CD4-positive, alpha-beta T cell treated with Interleukin-6 at 100 ng/mL for 8 hours (primary cell): ENCODE measurements around the gene EPPIN.
A peak's percentile ranks its signal among the peaks of the same experiment; 100 is the strongest.
"Not testable (repeated sequence)": the region's sequence is repeated elsewhere in the genome, so short reads cannot be mapped to it uniquely, and the experiment has no call there.

Experiments used
- DNase-seq: peaks from one replicate; pipeline ENCODE4 v3.0.0-alpha.2; 2020; ENCODE audit warnings: mixed read lengths, low spot score

EPPIN gene

DNA sequence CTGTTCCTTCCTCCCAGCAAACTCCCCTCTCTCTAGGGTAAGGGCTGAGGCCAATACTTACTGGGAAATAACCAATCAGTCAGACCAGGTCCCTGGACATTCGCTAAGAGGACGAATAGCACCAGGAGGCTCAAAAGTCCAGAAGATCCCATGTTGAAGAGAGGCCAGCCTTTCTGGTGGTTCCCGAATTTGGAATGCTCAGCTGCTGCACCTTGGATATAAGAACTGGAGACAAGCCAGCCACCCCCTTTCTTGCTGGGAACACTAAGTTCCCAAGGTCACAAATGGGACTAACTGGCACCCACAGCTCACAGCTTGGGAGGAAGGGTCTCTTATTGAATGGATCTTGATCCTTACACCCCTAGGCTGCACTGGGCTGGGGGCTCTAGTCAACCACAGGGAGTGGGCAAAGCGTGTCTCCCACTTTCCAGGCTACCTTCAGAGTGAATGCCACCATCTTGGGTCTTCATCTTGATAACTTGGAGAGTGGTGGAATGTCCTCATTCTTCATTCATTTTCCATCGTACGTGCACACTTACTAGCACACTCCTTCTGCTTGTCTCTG is at the start of gene EPPIN:
Gene EPPIN, minus strand, starts transcription at position 196 of the 565 bp plus-strand sequence. Its CDS starts 44 bp downstream, at position 152.
- no peak for DNase-seq

DNA sequence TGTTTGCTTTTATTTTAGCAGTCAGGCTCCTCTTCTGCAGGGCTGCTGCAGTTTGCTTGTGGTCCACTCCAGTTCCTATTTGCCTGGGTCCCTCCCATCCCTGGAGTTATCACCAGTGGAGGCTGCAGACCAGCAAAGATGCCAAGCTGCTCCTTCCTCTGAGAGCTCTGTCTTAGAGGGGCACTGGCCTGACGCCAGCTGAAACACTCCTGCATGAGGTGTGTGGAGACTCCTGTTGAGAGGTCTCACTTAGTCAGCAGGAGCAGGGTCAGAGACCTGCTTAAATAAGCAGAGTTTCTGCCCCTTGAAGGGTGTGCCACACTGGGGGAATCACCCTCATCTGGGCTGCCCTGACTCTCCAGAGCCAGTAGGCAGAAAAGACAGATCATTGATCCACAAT is 48.0 kb upstream of the EPPIN start:
- DNase-seq, result no peak

GRCh38 chr20:45593498-45593897 is 46.3 kb upstream of the EPPIN start:
- no peak for DNase-seq

GRCh38 chr20:45592574-45593189 is 45.5 kb upstream of the EPPIN start:
- DNase-seq, result peak; percentile 5

DNA sequence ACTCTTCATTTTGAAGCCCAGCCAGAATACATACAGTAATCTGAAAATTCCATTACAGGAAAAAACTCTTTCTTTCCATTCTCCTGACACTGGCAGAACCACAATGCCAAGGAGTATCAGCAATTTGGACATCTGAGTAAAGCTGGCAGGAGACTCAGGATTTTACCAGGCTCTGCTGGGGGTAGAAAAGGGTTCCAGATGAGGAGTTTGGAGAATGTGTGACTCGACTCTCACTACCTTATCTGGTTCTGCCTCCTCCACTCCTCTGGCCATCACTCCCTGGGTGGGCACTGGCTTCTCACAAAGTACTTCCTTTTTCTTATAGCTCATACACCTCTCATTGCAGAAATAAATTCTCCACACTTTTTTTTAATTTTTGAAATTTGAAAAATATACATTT is 42.5 kb upstream of the EPPIN start:
- no peak for DNase-seq

DNA sequence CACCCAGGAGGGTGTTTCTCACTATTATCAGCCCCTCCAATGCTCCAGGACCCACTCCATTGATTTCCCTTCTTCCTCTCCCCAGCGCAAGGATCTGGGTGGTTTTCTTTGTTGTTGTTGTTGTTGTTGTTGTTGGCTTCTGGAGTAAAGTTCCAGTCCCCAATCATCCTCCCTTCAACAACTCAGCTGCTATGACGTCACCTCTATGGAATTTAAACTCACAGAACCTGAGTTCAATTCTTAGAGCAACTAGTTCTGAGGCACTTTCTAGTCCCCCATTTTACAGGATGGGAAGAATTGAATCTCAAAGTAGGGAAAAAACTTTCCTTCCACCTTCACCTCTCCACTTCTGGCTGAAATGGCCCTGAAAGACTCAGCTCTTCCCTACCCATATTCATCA is 41.6 kb upstream of the EPPIN start:
- DNase-seq, result no peak

GRCh38 chr20:45585986-45586385 is 38.8 kb upstream of the EPPIN start:
- DNase-seq, result not testable (repeated sequence)

GRCh38 chr20:45584294-45584693 is 37.1 kb upstream of the EPPIN start:
- not testable (repeated sequence) for DNase-seq

DNA sequence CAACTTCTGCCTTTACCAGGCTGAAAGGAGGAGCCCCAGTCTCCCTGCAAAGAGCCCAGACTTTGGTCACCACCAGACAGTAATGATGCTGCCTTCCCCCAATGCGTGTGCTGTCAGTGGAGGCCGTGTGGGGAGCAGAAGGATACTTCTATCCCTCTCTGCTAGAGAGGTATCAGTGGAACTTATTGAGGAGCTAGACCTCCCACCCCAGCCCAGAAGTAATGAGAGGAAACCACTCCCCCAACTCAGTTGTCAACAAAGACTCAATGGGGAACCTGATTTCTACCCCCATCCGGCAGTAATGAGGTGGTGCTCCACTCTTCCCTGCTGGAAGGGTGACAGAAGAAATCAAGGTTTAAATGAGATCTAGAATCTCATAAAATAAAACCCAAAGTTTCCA is 36.3 kb upstream of the EPPIN start:
- DNase-seq, result no peak

DNA sequence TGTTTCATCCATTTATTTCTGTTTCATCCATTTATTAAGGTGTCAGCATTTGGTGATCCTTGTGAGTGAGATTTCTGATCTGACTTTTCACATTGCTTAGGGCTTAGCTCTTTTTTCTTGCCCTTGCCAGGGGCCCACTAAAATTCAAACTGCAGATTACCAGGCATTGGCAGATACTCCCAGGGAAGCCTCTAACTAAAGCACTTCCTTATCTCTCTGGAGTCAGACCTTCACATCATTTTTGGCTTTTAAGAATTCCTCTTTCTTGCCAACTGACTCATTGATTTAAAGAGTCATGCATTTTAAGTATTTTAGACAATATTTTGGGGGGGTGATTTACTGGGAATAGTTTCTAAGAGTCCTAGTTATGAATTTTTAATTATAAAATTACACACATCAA is 34.5 kb upstream of the EPPIN start:
- DNase-seq, result no peak

GRCh38 chr20:45579184-45579583 is 32.0 kb upstream of the EPPIN start, which contains the start of gene WFDC8:
TSS of gene WFDC8 (minus strand) at chr20:45579284. CDS start at chr20:45579247, 37 bp downstream.
- DNase-seq, result no peak

GRCh38 chr20:45578231-45578630 is 31.0 kb upstream of the EPPIN start:
- no peak for DNase-seq

GRCh38 chr20:45576995-45577394 is 29.8 kb upstream of the EPPIN start:
- DNase-seq, result no peak

DNA sequence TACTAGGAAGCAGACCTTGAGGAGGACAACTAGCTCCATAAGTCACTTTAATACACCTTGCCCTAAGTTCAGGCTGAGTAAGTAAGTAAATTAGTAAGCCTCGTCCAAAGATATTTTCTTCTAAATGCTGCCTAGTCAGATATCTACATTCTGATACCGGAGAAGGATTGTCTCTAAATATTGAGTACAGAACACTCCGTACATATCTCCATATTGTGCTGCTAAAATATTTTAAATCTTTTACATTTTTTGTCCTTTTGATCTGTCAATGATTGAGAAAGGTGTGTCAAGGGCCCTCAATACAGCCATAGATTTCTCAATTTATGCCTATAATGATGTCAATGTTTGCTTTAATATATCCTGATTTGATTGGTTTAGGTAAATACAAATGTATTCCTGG is 28.7 kb upstream of the EPPIN start:
- no peak for DNase-seq

DNA sequence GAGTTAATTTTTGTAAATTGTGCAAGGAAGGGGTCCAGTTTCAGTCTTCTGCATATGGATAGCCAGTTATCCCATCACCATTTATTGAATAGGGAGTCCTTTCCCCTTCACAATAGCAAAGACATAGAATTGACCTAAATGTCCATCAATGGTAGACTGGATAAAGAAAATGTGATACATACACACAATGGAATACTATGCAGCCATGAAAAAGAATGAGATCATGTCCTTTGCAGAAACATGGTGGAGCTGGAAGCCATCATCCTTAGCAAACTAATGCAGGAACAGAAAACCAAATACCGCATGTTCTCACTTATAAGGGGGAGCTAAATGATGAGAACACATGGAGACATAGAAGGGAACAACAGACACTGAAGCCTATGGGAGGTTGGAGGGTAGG is 22.4 kb upstream of the EPPIN start:
- not testable (repeated sequence) for DNase-seq

- DNase-seq, result no peak
Measured at GRCh38 chr20:45564760-45565276, 17.6 kb upstream of the EPPIN start.

GRCh38 chr20:45555198-45555597 is 8.0 kb upstream of the EPPIN start:
- DNase-seq, result no peak

- no peak for DNase-seq
Measured at GRCh38 chr20:45552456-45552855, 5.3 kb upstream of the EPPIN start.

DNA sequence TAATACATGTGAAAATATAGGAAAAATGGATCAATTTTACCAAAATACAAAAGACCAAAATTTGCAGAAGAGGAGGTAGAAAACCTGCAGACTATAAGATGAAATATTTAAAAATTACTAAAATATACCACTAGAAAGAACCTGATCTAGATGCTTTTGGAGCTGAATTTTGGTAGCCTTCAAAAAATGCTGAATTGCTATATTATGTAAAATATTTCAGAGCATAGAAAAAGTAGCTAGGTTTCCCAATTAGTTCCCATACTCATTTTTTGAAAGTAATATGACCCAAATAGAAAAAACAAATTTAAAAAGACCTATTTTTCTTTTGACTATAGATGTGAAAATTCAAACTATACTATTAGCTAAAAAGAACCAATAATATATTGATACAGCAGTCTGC is 3.6 kb upstream of the EPPIN start:
- no peak for DNase-seq

- DNase-seq, result no peak
Measured at GRCh38 chr20:45548410-45548809, 1.2 kb upstream of the EPPIN start.

DNA sequence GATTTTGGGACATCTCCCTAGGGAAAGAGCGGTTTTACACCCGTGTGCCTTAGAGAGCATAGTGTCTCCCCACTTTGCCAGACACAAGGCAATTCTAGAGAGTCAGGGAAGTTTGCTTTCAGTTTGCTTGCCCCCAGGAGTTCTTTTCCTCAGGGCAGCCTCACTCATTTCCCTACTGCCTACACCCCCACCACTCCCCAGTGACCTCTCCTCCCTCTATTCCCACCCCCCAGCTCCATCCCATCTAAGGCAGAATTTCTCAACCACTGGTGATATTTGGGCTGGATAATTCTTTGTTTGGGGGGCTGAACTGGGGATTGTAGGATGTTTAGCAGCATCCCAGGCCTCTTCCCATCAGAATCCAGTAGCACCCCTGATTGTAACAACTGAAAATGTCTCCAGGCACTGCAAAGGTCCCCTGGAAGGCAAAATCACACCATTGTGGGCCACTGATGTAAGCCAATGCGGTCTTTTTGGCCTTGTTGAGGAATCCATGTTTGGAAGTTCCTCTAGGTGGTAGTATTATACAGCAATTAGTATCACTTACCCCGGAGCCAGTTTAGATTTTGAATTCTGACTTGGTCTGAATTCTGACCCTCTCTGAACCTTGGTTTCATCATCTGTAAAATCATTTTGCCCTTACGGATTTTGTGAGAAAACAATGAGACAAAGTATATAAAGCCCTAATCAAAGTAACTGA is 1.3 kb downstream of the EPPIN start:
- DNase-seq, result no peak

DNA sequence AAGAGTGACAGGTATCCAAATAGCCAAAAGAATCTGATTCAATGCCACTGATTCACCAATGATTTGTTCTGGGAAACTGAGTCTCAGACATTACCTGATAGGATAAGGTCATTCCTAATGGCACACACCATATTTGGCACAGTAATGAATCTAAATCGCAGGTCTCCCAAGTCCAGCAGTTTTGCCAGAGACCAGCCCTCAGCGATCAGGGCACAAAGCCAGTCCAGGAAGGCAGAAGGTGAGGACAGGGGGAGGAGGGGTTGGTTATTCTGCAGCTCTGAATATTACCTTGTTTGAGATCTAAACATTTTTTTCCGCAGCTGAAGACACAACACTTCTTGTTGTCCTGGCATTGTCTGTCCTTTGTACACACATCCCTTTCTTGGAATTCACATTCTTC is 1.9 kb downstream of the EPPIN start:
- no peak for DNase-seq

- no peak for DNase-seq
Measured at GRCh38 chr20:45539382-45539781, 7.8 kb downstream of the EPPIN start, which contains the start of gene WFDC6. TSS of gene WFDC6 (minus strand) at chr20:45539482. CDS start at chr20:45539407, 75 bp downstream.
